ENCODE measurements around the gene CNIH3.
"Not testable (repeated sequence)": the region's sequence is repeated elsewhere in the genome, so short reads cannot be mapped to it uniquely, and the experiment has no call there.

CNIH3 gene

DNA sequence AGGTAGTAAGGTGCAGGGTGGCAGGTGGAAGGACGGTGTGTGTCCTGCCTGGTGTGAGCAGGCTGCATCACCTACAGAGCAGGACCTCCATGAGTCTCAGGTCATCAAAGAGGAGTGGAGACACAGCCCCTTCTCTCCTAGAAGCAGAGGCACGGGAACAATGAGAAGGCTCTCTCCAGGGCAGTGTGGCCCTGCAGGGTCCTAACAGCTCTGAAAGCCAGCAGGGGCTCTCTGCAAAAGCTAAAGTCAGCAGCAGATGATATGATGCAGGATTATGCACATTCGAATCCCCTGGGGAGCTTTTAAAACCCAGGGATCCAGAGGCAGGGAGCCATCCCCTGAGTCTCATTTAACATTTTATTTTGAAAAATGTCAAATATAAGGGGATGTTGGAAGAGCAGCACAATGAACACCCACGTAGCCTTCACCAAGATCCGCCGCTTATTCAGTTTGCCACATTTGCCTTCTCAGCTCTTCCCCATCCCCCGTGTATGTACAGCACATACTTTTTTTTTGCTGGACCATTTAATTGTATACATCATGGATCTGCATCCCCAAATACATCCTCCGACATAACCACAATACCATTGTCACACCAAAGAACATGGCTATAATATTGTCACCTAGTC lies 88.1 kb downstream of the CNIH3 start:
- Histone ChIP-seq H3K9me3 (ENCODE audit: insufficient read depth, low read depth, low read length) (no peaks in the 10 kb centered on the region), H3K36me3 (ENCODE audit: insufficient read depth, low read length) (no peaks in the 10 kb centered on the region), H3K9ac (ENCODE audit: low read depth, low read length) (no peak overlapping the region), H3K27ac (ENCODE audit: low read depth, low read length) (no peak overlapping the region), H3K4me1 (ENCODE audit: insufficient read depth, low read length) (peaks cover 10% of the 10 kb centered on the region), H3K4me3 (ENCODE audit: low read length) (no peak overlapping the region), H3K27me3 (ENCODE audit: insufficient read depth, low read length) (no peaks in the 10 kb centered on the region)
- WGBS = 72% methylated on average over 8 of the region's 8 CpGs

DNA sequence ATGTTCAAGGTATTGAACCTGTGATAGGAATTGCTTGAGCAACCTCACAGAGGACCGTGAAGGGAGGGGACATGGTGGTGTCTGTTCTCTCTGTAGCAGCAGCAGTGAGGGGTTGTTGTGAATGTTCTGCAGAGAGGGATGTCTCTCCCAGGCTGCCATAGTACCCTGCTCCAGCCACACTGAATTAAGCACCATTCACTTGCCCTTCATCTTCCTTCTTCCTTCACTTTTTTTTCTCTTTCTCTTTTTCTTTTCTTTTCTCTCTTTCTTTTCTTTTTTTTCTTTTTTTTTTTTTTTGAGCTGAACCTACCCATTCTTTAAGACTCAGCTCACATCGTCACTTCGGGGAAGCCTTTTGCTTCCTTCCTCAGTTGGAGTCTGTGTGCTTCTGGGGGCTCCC lies 89.5 kb downstream of the CNIH3 start:
- no peaks in the 10 kb centered on the region for H3K27me3 ChIP-seq (ENCODE audit: insufficient read depth, low read length)
- 58% methylated on average over 3 of the region's 3 CpGs for WGBS

GRCh38 chr1:224707843-224708725 lies 92.0 kb downstream of the CNIH3 start:
- no peaks in the 10 kb centered on the region for H3K36me3 ChIP-seq (ENCODE audit: insufficient read depth, low read length)
- WGBS = 89% methylated on average over 7 of the region's 7 CpGs
- H3K4me1 ChIP-seq (ENCODE audit: insufficient read depth, low read length) = peaks cover 10% of the 10 kb centered on the region
- H3K9me3 ChIP-seq (ENCODE audit: insufficient read depth, low read depth, low read length) = no peaks in the 10 kb centered on the region
- no peak overlapping the region for H3K4me3 ChIP-seq (ENCODE audit: low read length)
- H3K27me3 ChIP-seq (ENCODE audit: insufficient read depth, low read length) = no peaks in the 10 kb centered on the region
- H3K9ac ChIP-seq (ENCODE audit: low read depth, low read length) = no peak overlapping the region
- no peak overlapping the region for H3K27ac ChIP-seq (ENCODE audit: low read depth, low read length)

More for the DNA sequence above, 89.5 kb downstream of the CNIH3 start:
- Histone ChIP-seq H3K9me3 (ENCODE audit: insufficient read depth, low read depth, low read length) (no peaks in the 10 kb centered on the region), H3K27ac (ENCODE audit: low read depth, low read length) (no peak overlapping the region), H3K4me3 (ENCODE audit: low read length) (no peak overlapping the region), H3K4me1 (ENCODE audit: insufficient read depth, low read length) (peaks cover 10% of the 10 kb centered on the region), H3K9ac (ENCODE audit: low read depth, low read length) (no peak overlapping the region), H3K36me3 (ENCODE audit: insufficient read depth, low read length) (no peaks in the 10 kb centered on the region)

- WGBS = 95% methylated on average over 3 of the region's 3 CpGs
- H3K27me3 ChIP-seq (ENCODE audit: insufficient read depth, low read length) = no peaks in the 10 kb centered on the region
- no peaks in the 10 kb centered on the region for H3K9me3 ChIP-seq (ENCODE audit: insufficient read depth, low read depth, low read length)
- no peak overlapping the region for H3K4me3 ChIP-seq (ENCODE audit: low read length)
- H3K9ac ChIP-seq (ENCODE audit: low read depth, low read length) = no peak overlapping the region
- no peaks in the 10 kb centered on the region for H3K4me1 ChIP-seq (ENCODE audit: insufficient read depth, low read length)
- H3K36me3 ChIP-seq (ENCODE audit: insufficient read depth, low read length) = no peaks in the 10 kb centered on the region
- H3K27ac ChIP-seq (ENCODE audit: low read depth, low read length) = no peak overlapping the region
Observed at GRCh38 chr1:224710196-224710595, 94.1 kb downstream of the CNIH3 start.

GRCh38 chr1:224711231-224711756 lies 95.2 kb downstream of the CNIH3 start:
- not testable (repeated sequence) for H3K9ac ChIP-seq (ENCODE audit: low read depth, low read length); H3K27ac ChIP-seq (ENCODE audit: low read depth, low read length)
- WGBS = 92% methylated on average over 4 of the region's 4 CpGs

GRCh38 chr1:224711876-224712275 lies 95.8 kb downstream of the CNIH3 start:
- no peaks in the 10 kb centered on the region for H3K36me3 ChIP-seq (ENCODE audit: insufficient read depth, low read length)
- H3K9me3 ChIP-seq (ENCODE audit: insufficient read depth, low read depth, low read length) = no peaks in the 10 kb centered on the region
- H3K27me3 ChIP-seq (ENCODE audit: insufficient read depth, low read length) = no peaks in the 10 kb centered on the region
- no peak overlapping the region for H3K4me3 ChIP-seq (ENCODE audit: low read length)
- H3K27ac ChIP-seq (ENCODE audit: low read depth, low read length) = no peak overlapping the region
- no peaks in the 10 kb centered on the region for H3K4me1 ChIP-seq (ENCODE audit: insufficient read depth, low read length)
- no peak overlapping the region for H3K9ac ChIP-seq (ENCODE audit: low read depth, low read length)
- 93% methylated on average over 3 of the region's 3 CpGs for WGBS

More at GRCh38 chr1:224711231-224711756, 95.2 kb downstream of the CNIH3 start:
- not testable (repeated sequence) for H3K4me1 ChIP-seq (ENCODE audit: insufficient read depth, low read length); H3K36me3 ChIP-seq (ENCODE audit: insufficient read depth, low read length); H3K9me3 ChIP-seq (ENCODE audit: insufficient read depth, low read depth, low read length); H3K4me3 ChIP-seq (ENCODE audit: low read length); H3K27me3 ChIP-seq (ENCODE audit: insufficient read depth, low read length)

DNA sequence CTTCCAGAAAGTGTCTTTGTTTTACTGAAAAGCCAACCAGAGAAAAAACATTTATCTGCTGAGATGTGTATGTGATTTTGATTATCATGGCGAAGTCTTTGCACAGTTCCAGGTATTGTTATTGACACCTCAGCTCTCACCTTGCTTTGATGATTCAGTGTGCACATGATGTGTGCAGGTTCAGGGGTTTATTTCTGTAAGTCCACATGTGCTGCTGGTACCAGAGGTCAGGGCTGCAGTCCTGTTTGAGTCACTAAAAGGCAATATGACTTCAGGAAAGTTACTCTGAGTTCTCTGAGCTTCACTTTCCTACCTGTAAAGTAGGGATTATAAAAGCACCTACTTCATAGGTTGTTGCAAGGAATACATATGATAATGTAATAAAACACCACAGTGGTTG lies 97.1 kb downstream of the CNIH3 start:
- Histone ChIP-seq H3K4me1 (ENCODE audit: insufficient read depth, low read length) (no peaks in the 10 kb centered on the region), H3K9me3 (ENCODE audit: insufficient read depth, low read depth, low read length) (no peaks in the 10 kb centered on the region), H3K9ac (ENCODE audit: low read depth, low read length) (no peak overlapping the region), H3K4me3 (ENCODE audit: low read length) (no peak overlapping the region), H3K27me3 (ENCODE audit: insufficient read depth, low read length) (no peaks in the 10 kb centered on the region), H3K36me3 (ENCODE audit: insufficient read depth, low read length) (no peaks in the 10 kb centered on the region), H3K27ac (ENCODE audit: low read depth, low read length) (no peak overlapping the region)
- 95% methylated on average over 1 of the region's 1 CpG for WGBS

DNA sequence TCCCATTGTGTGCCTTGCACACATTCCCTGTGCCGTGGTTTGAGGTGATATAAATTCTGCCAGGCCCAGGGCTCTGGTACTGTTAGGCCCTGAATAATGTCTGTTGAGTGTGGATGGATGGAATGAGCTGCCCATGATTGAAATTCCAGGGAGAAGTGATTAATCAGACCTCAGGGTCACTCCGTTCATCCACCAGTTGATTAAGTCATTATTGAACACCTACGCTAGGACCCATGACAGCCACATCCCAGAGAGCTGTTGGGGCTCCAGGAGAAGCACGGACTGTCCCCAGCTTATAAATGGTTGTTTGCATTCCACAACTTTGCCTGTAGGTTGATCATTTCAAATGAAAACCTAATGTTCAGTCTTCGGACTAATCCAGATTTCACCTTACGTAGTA lies 98.4 kb downstream of the CNIH3 start:
- H3K4me3 ChIP-seq (ENCODE audit: low read length) = no peak overlapping the region

GRCh38 chr1:224718470-224719053 lies 102.4 kb downstream of the CNIH3 start:
- Histone ChIP-seq H3K4me3 (ENCODE audit: low read length) (no peak overlapping the region), H3K9me3 (ENCODE audit: insufficient read depth, low read depth, low read length) (no peaks in the 10 kb centered on the region), H3K27ac (ENCODE audit: low read depth, low read length) (no peak overlapping the region), H3K27me3 (ENCODE audit: insufficient read depth, low read length) (no peaks in the 10 kb centered on the region), H3K4me1 (ENCODE audit: insufficient read depth, low read length) (peaks cover 10% of the 10 kb centered on the region), H3K36me3 (ENCODE audit: insufficient read depth, low read length) (no peaks in the 10 kb centered on the region), H3K9ac (ENCODE audit: low read depth, low read length) (no peak overlapping the region)
- WGBS = 86% methylated on average over 9 of the region's 9 CpGs

More for the DNA sequence above, 98.4 kb downstream of the CNIH3 start:
- Histone ChIP-seq H3K4me1 (ENCODE audit: insufficient read depth, low read length) (no peaks in the 10 kb centered on the region), H3K27ac (ENCODE audit: low read depth, low read length) (no peak overlapping the region), H3K27me3 (ENCODE audit: insufficient read depth, low read length) (no peaks in the 10 kb centered on the region), H3K9ac (ENCODE audit: low read depth, low read length) (no peak overlapping the region), H3K36me3 (ENCODE audit: insufficient read depth, low read length) (no peaks in the 10 kb centered on the region), H3K9me3 (ENCODE audit: insufficient read depth, low read depth, low read length) (no peaks in the 10 kb centered on the region)
- 92% methylated on average over 6 of the region's 6 CpGs for WGBS

GRCh38 chr1:224719716-224720115 lies 103.6 kb downstream of the CNIH3 start:
- Histone ChIP-seq H3K36me3 (ENCODE audit: insufficient read depth, low read length) (no peaks in the 10 kb centered on the region), H3K9ac (ENCODE audit: low read depth, low read length) (no peak overlapping the region), H3K27ac (ENCODE audit: low read depth, low read length) (no peak overlapping the region), H3K4me3 (ENCODE audit: low read length) (no peak overlapping the region), H3K9me3 (ENCODE audit: insufficient read depth, low read depth, low read length) (no peaks in the 10 kb centered on the region), H3K27me3 (ENCODE audit: insufficient read depth, low read length) (no peaks in the 10 kb centered on the region), H3K4me1 (ENCODE audit: insufficient read depth, low read length) (peaks cover 10% of the 10 kb centered on the region)
- 76% methylated on average over 3 of the region's 4 CpGs for WGBS

DNA sequence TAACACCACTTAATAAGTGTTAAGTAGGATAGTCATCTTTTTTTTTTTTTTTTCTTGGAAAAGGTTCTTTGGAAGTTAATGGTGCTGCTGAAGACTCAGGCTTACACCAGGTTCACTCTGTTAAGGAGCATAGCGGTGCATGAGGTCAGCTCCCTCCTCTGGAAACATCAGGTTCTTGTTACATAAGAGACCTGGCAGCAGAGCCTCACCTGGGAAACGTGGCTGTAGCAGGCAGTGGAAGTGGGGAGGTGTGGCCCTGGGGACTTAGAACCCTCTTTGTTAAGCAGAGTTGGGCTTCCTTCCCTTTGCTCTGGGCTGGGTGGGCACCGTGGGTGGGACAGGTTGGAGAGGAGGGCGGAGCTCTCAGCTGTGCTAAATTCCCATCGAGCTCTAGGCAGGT lies 104.1 kb downstream of the CNIH3 start:
- Histone ChIP-seq H3K36me3 (ENCODE audit: insufficient read depth, low read length) (no peaks in the 10 kb centered on the region), H3K9me3 (ENCODE audit: insufficient read depth, low read depth, low read length) (no peaks in the 10 kb centered on the region), H3K4me1 (ENCODE audit: insufficient read depth, low read length) (peaks cover 10% of the 10 kb centered on the region), H3K4me3 (ENCODE audit: low read length) (no peak overlapping the region), H3K27ac (ENCODE audit: low read depth, low read length) (no peak overlapping the region), H3K27me3 (ENCODE audit: insufficient read depth, low read length) (no peaks in the 10 kb centered on the region), H3K9ac (ENCODE audit: low read depth, low read length) (no peak overlapping the region)
- WGBS = 60% methylated on average over 5 of the region's 5 CpGs

Data from HUES64 (cell line).